HG03521 (cell line): Measurements from ENCODE around the gene GCNT1.
"Not testable (repeated sequence)": the region's sequence is repeated elsewhere in the genome, so short reads cannot be mapped to it uniquely, and the experiment has no call there.

Source experiments
- ATAC-seq: cut with Tn5 transposase; IDR thresholded peaks from one replicate; pipeline ENCODE4 v1.9.1; 2021; ENCODE audit warnings: mild to moderate bottlenecking, moderate library complexity; ENCODE audit not compliant: unreplicated experiment

Gene GCNT1

DNA sequence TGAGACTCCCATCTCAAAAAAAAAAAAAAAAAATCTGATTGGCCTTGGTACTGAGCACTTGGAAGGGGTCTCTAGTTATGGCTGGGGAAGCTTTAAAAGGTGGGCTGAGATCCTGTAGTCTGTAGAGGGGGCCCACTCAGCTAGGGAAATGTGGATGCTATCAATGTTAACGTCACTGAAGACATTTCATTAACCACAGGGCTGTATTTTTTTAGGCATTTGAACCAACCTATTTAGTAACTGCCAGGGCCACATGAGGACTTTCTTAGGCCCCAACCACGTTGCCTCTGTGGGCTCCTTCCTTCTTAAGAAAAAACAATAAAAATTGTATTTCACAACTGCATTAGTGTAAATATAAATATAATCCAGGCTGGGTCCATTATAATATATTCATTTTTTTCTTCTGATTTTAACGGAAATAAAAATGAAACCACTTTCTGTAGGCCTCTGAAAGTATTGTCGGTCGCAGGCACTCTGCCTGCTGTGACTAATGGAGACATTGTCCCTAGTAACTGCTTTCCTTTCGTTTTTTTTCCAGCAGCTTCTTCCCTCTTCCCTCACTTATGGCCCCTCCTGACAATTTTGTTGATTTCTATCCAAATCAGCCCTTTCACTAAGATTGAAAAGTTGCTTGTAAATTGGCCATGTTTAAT lies 71.6 kb downstream of the GCNT1 start:
- no peak for ATAC-seq

GRCh38 chr9:76531231-76531780 lies 72.3 kb downstream of the GCNT1 start:
- no peak for ATAC-seq

DNA sequence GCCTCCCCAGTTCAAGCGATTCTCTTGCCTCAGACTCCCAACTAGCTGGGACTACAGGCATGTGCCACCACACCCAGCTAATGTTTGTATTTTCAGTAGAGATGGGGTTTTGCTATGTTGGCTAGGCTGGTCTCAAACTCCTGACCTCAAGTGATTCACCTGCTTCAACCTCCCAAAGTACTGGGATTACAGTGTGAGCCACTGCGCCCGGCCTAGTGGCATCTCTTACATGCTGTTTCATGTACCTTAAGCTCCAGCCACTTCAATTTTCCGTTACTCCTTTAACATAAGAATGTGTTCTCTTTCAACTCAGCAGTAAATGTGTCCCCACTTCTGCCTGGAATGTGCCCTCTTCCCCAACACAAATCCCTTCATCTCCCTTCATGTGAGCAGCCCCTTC lies 73.9 kb downstream of the GCNT1 start:
- not testable (repeated sequence) for ATAC-seq

- no peak for ATAC-seq
Measured at GRCh38 chr9:76534026-76534425, 75.0 kb downstream of the GCNT1 start.

DNA sequence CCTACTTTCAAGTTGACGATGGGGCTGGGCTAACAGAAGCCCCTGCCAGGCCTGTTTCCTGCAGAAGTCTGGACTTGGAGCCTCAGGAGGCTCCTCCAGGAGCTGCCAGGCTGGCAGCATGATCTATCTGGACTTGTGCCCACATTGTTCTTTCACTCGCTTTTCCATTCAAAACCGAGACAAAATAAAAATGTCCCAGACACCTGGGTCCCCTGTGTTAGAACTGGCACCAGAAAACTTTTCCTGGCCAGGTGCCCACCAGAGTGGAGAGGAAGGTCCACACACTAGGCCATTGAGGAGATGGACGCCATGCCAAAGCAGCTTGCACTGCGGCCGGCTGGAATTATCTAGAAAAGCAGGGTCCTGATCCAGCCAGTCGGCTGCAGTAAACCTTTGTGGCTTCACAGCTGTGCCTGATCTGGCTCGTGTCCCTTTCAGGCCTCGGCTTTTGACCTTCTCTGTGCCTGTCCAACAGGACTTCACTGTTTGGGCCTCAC lies 78.2 kb downstream of the GCNT1 start:
- ATAC-seq = no peak

- no peak for ATAC-seq
Measured at GRCh38 chr9:76539180-76539579, 80.2 kb downstream of the GCNT1 start.

GRCh38 chr9:76542360-76542759 lies 83.4 kb downstream of the GCNT1 start:
- no peak for ATAC-seq

- no peak for ATAC-seq
Measured at GRCh38 chr9:76545191-76545590, 86.2 kb downstream of the GCNT1 start.

GRCh38 chr9:76552181-76552580 lies 93.2 kb downstream of the GCNT1 start:
- ATAC-seq = no peak

GRCh38 chr9:76552751-76553455 lies 93.9 kb downstream of the GCNT1 start:
- no peak for ATAC-seq

DNA sequence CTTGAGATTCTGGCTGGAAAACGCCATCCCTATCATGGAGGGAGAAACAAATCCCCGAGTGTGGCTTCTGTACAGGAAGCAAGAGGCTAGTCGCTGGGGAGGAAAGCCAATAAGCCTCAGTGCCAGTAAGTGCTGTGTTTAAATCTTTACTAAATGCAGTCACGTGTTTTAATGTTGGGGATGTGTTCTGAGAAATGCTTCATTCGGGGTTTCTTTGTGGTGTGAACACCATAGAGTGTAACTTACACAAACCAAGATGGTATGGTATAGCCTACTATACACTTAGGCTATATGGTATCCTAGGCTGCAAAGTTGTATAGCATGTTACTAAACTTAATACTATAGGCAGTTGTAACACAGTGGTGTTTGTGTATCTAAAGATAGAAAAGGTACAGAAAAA lies 94.7 kb downstream of the GCNT1 start:
- no peak for ATAC-seq
